ENCODE measurements around the gene ADSS1. TPM values are rescaled to one million over a fixed set of nuclear protein-coding genes. Genes with fewer than 3 reads are reported as not detected.

Gene ADSS1
- total and polyA plus RNA-seq, 8 donors = 3.5 to 6.8 (median 5.5) TPM

DNA sequence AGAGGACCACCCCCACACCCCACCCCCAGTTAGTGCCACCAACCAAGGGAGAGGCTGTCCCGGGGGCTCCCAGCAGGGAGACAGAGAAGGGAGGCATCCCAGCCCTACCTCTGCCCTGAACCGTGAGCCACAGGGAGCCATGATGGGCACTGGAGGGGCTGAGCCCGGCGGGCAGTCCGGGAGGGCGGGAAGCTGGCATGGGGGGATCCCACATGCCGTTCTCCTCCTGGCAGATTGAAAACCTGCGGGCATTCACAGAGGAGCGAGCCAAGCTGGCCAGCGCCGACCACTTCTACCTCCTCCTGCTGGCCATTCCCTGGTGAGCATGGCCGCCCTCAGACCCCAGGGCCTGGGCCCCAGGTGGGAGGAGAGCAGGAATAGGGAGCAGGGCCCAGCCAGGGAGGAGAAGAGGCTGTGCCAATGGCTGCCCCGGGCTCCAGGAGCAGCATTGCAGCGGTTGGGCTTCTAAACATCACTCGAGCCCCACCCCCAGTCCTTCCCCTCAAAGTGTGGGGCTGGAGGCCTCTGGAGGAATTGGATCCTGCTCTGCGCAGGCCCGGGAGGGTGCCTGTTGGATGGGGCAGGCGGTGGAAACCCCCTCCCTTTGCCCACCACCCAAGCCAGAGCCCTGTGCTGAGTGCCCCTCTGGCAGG, 14.5 kb upstream of the ADSS1 start:
- no peaks in the 10 kb centered on the region for H3K9me3 ChIP-seq
- intact Hi-C loops (cut with DNase I) = loop anchor here (5.0 to 10.0 kb wide), 2 partner anchors 55 to 57 kb away; no protein-coding TSS in a partner anchor
- H3K36me3 ChIP-seq = peaks cover 0 to 18% (median 4%) of the 10 kb centered on the region in 3 donors
- TF ChIP-seq CTCF (IDR thresholded peaks at IDR 0.05) = no peak
- FAIRE-seq (no peak), ATAC-seq (no peak), DNase-seq (no peak)
- no peaks in the 10 kb centered on the region for H3K4me1 ChIP-seq
- H3K27ac ChIP-seq = no peak overlapping the region
- no peaks in the 10 kb centered on the region for H3K27me3 ChIP-seq
- WGBS, 2 donors = 82 to 84% methylated on average over 17 to 18 of the region's 18 CpGs
- H3K4me3 ChIP-seq = no peak overlapping the region

DNA sequence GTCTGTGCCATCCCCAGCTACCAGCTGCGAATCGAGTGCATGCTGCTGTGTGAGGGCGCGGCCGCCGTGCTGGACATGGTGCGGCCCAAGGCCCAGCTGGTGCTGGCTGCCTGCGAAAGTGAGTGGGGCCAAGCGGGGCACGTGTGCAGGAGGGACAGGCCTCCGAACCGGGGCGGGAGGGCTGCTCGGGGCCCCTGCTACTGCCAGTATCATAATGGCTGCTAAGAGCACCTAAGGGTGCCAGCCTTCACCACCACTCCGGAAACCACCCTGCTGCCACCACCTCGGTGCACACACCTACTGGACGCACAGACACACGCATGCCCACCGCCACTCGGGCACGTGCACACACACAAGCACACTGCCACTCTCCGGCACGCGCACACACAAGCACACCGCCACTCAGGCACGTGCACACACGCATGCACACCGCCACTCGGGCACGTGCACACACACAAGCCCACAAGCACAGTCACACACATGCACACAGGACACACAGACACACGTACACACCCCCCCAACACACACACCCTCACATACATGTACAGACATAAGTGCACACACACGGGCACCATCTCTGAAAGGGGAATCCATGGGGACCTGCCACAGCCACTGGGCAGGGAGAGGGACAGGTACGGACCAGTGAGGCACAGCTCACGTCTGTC, 13.8 kb upstream of the ADSS1 start:
- ATAC-seq (no peak), DNase-seq (no peak), FAIRE-seq (no peak)
- no peak for TF ChIP-seq CTCF (IDR thresholded peaks at IDR 0.05)
- no peaks in the 10 kb centered on the region for H3K27me3 ChIP-seq
- H3K36me3 ChIP-seq = peaks cover 0 to 18% (median 4%) of the 10 kb centered on the region in 3 donors
- H3K4me3 ChIP-seq = no peak overlapping the region
- no peak overlapping the region for H3K27ac ChIP-seq
- H3K9me3 ChIP-seq = no peaks in the 10 kb centered on the region
- intact Hi-C loops (cut with DNase I) = no loop called here
- WGBS, 2 donors = 90 to 94% methylated on average over 27 to 34 of the region's 34 CpGs
- no peaks in the 10 kb centered on the region for H3K4me1 ChIP-seq

DNA sequence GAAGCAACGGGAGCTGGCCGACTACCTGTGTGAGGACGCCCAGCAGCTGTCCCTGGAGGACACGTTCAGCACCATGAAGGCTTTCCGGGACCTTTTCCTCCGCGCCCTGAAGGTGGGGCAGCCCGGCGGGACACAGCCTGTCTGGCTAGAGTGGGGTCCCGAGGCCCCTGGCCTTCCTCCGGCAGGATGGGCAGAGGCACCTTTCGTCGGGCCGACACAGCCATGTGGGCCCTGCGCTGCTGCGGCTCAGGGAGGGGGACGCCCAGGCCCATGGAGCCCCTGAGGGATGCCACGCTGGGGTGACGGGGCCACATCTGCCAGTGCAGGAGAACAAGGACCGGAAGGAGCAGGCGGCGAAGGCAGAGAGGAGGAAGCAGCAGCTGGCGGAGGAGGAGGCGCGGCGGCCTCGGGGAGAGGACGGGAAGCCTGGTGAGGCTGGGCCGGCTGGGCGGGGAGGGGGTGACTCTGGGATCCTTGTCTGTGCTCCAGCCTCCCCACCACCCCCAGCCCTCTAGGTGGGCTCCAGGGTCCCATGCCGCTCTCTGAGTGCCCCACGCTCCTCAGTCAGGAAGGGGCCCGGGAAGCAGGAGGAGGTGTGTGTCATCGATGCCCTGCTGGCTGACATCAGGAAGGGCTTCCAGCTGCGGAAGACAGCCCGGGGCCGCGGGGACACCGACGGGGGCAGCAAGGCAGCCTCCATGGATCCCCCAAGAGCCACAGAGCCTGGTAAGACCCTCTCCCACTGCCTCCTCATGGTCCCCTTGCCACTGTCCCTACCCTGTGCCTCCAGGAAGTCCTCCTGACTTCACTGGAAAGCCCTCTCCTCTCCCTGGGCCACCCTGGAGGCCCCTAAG, 10.9 kb upstream of the ADSS1 start:
- Histone ChIP-seq H3K4me3 (no peak overlapping the region), H3K36me3 (peaks cover 0 to 18% (median 4%) of the 10 kb centered on the region in 3 donors), H3K27ac (no peak overlapping the region), H3K4me1 (no peaks in the 10 kb centered on the region), H3K9me3 (no peaks in the 10 kb centered on the region), H3K27me3 (no peaks in the 10 kb centered on the region)
- FAIRE-seq (no peak), ATAC-seq (no peak), DNase-seq (no peak)
- intact Hi-C loops (cut with DNase I) = no loop called here
- 93 to 97% methylated on average over 38 to 40 of the region's 40 CpGs for WGBS, 2 donors
- no peak for TF ChIP-seq CTCF (IDR thresholded peaks at IDR 0.05)

GRCh38 chr14:104714066-104714465, 10.0 kb upstream of the ADSS1 start:
- FAIRE-seq = no peak
- intact Hi-C loops (cut with DNase I) = no loop called here
- no peak for DNase-seq
- Histone ChIP-seq H3K4me1 (no peaks in the 10 kb centered on the region), H3K9me3 (no peaks in the 10 kb centered on the region), H3K27ac (no peak overlapping the region), H3K36me3 (peaks cover 0 to 18% (median 4%) of the 10 kb centered on the region in 3 donors), H3K27me3 (no peaks in the 10 kb centered on the region), H3K4me3 (no peak overlapping the region)
- TF ChIP-seq CTCF (IDR thresholded peaks at IDR 0.05) = no peak
- 94 to 95% methylated on average over 16 of the region's 16 CpGs for WGBS, 2 donors
- no peak for ATAC-seq
